ENCODE results near the gene BTK. TPM values are rescaled to one million over a fixed set of nuclear protein-coding genes. Genes with fewer than 3 reads are reported as not detected.

Gene BTK
- total and polyA plus RNA-seq, 9 of the 15 experiments (the other 6 are each of a cell fraction or from before 2014, with no cell fraction given), result 14.9 to 93.4 (median 65.2) TPM

- TF ChIP-seq ARID3B (CRISPR knock-in tag; IDR thresholded peaks at IDR 0.05; ENCODE audit: borderline replicate concordance) (no peak), ASH1L (IDR thresholded peaks at IDR 0.05; ENCODE audit: borderline replicate concordance, low read depth, partially characterized antibody) (peak; percentile 84), SRSF3 (IDR thresholded peaks at IDR 0.05; ENCODE audit: insufficient read depth, low read length) (no peak), MAFG (tag; conservative IDR thresholded peaks at IDR 0.05) (peak; percentile 66), NELFE (IDR thresholded peaks at IDR 0.05; ENCODE audit: insufficient read depth, insufficient read length) (no peak), ZNF263 (CRISPR knock-in tag; IDR thresholded peaks at IDR 0.05; ENCODE audit: borderline replicate concordance) (no peak; the same call in none of the 2 replicates), CREB3 (tag; conservative IDR thresholded peaks at IDR 0.05; ENCODE audit: low read depth) (no peak), ZBTB8A (IDR thresholded peaks at IDR 0.05; ENCODE audit: partially characterized antibody) (no peak), RFX1 (IDR thresholded peaks at IDR 0.05) (peak; percentile 96), RCOR1 (IDR thresholded peaks at IDR 0.05; ENCODE audit: borderline replicate concordance in 1 of 2, low read depth in 2 of 2, low read length in 2 of 2) (peak in 1 of 2 experiments; percentile 43; a peak in 2 of 4 replicates), NFRKB (IDR thresholded peaks at IDR 0.05; ENCODE audit: low read depth) (peak; percentile 91), ETV5 (CRISPR knock-in tag; IDR thresholded peaks at IDR 0.05; ENCODE audit: low read depth) (no peak), MITF (IDR thresholded peaks at IDR 0.05) (peak; percentile 59), HNRNPK (IDR thresholded peaks at IDR 0.05; ENCODE audit: low read depth, low read length, poor library complexity, severe bottlenecking) (no peak), SETDB1 (IDR thresholded peaks at IDR 0.05; ENCODE audit: low read length) (no peak), TBL1XR1 (IDR thresholded peaks at IDR 0.05; ENCODE audit: low read length in 2 of 2) (0 out of 4 replicates have a peak, but pooled peaks have one; percentile 21 to 27), NRF1 (conservative IDR thresholded peaks at IDR 0.05 in 1 of 2, IDR thresholded peaks at IDR 0.05 in 1 of 2) (peak; percentile 87 to 89), CCAR2 (IDR thresholded peaks at IDR 0.05; ENCODE audit: low read depth, low read length) (no peak), HMG20A (CRISPR knock-in tag; conservative IDR thresholded peaks at IDR 0.05) (no peak), ZNF165 (CRISPR knock-in tag; IDR thresholded peaks at IDR 0.05; ENCODE audit: borderline replicate concordance) (no peak), SNIP1 (IDR thresholded peaks at IDR 0.05; ENCODE audit: low read depth) (no peak), ZNF764 (CRISPR knock-in tag; IDR thresholded peaks at IDR 0.05; ENCODE audit: low read depth) (no peak), SNRNP70 (optimal IDR thresholded peaks at IDR 0.05; ENCODE audit: low read depth, low read length) (no peak)
Measured at GRCh38 chrX:101407748-101408531, 21.9 kb upstream of the BTK start, which contains the start of the genes GLA and HNRNPH2 (continued).
